CD4-positive, alpha-beta T cell treated with Interleukin-21 for 1 hour (primary cell): ENCODE measurements around the gene CAMK1D.

ENCODE experiments used
- DNase-seq: peaks from one replicate; pipeline ENCODE4 v3.0.0-alpha.2; 2020

Gene CAMK1D

GRCh38 chr10:12602521-12602920 is 253.2 kb downstream of the CAMK1D start:
- DNase-seq, result no peak

GRCh38 chr10:12603766-12604470 is 254.6 kb downstream of the CAMK1D start:
- DNase-seq, result no peak

GRCh38 chr10:12605580-12606405 is 256.4 kb downstream of the CAMK1D start:
- DNase-seq, result peak; percentile 44

GRCh38 chr10:12606461-12606860 is 257.1 kb downstream of the CAMK1D start:
- DNase-seq, result no peak

- no peak for DNase-seq
These were observed 259.4 kb downstream of the CAMK1D start for GRCh38 chr10:12608761-12609160.

- DNase-seq, result no peak
These were observed 260.1 kb downstream of the CAMK1D start for GRCh38 chr10:12609435-12609834.

GRCh38 chr10:12613136-12613535 is 263.8 kb downstream of the CAMK1D start:
- no peak for DNase-seq

- no peak for DNase-seq
These were observed 265.0 kb downstream of the CAMK1D start for GRCh38 chr10:12614177-12614995.

GRCh38 chr10:12615296-12616220 is 266.2 kb downstream of the CAMK1D start:
- no peak for DNase-seq

- DNase-seq, result no peak
These were observed 268.1 kb downstream of the CAMK1D start for GRCh38 chr10:12617191-12618175.

GRCh38 chr10:12622016-12622415 is 272.7 kb downstream of the CAMK1D start:
- DNase-seq, result no peak

GRCh38 chr10:12622691-12623090 is 273.3 kb downstream of the CAMK1D start:
- DNase-seq, result no peak

- DNase-seq, result no peak
These were observed 276.2 kb downstream of the CAMK1D start for GRCh38 chr10:12625393-12626023.

GRCh38 chr10:12628153-12628552 is 278.8 kb downstream of the CAMK1D start:
- DNase-seq, result no peak

GRCh38 chr10:12628964-12629766 is 279.8 kb downstream of the CAMK1D start:
- no peak for DNase-seq

- DNase-seq, result no peak
These were observed 280.4 kb downstream of the CAMK1D start for GRCh38 chr10:12629767-12630165.

- DNase-seq, result no peak
These were observed 281.9 kb downstream of the CAMK1D start for GRCh38 chr10:12631216-12631615.

- no peak for DNase-seq
These were observed 282.6 kb downstream of the CAMK1D start for GRCh38 chr10:12631787-12632562.
